OCI-M1 (cell line): ENCODE results near the gene MATR3.
"Not testable (repeated sequence)": the region's sequence is repeated elsewhere in the genome, so short reads cannot be mapped to it uniquely, and the experiment has no call there.

Source experiments
- DNase-seq: peaks from one replicate; lab custom pipeline; 2025; lab: John Stamatoyannopoulos, UW

Gene MATR3

GRCh38 chr5:139293507-139294373 is at the start of gene MATR3:
MATR3 (plus strand) TSS chr5:139293740; CDS start chr5:139307416, 13,676 bp downstream.
- DNase-seq: peak; percentile 97

- DNase-seq: no peak
Observed at GRCh38 chr5:139245637-139246339, 47.8 kb upstream of the MATR3 start.

GRCh38 chr5:139246394-139246793 is 47.1 kb upstream of the MATR3 start:
- DNase-seq: peak; percentile 26

- DNase-seq: no peak
Observed at GRCh38 chr5:139248826-139249453, 44.6 kb upstream of the MATR3 start.

GRCh38 chr5:139251281-139251687 is 42.3 kb upstream of the MATR3 start:
- DNase-seq: peak; percentile 48

GRCh38 chr5:139251695-139252288 is 41.7 kb upstream of the MATR3 start:
- no peak for DNase-seq

- no peak for DNase-seq
Observed at GRCh38 chr5:139253115-139253514, 40.4 kb upstream of the MATR3 start.

- DNase-seq: no peak
Observed at GRCh38 chr5:139256820-139257219, 36.7 kb upstream of the MATR3 start.

GRCh38 chr5:139262059-139262741 is 31.3 kb upstream of the MATR3 start:
- peak; percentile 61 for DNase-seq

- peak; percentile 96 for DNase-seq
Observed at GRCh38 chr5:139262742-139263445, 30.6 kb upstream of the MATR3 start.

GRCh38 chr5:139263536-139263935 is 30.0 kb upstream of the MATR3 start:
- peak; percentile 65 for DNase-seq

- DNase-seq: peak; percentile 33
Observed at GRCh38 chr5:139263946-139264345, 29.6 kb upstream of the MATR3 start.

- no peak for DNase-seq
Observed at GRCh38 chr5:139265001-139265400, 28.5 kb upstream of the MATR3 start.

- no peak for DNase-seq
Observed at GRCh38 chr5:139266236-139266635, 27.3 kb upstream of the MATR3 start.

GRCh38 chr5:139267481-139267880 is 26.1 kb upstream of the MATR3 start:
- DNase-seq: no peak

GRCh38 chr5:139268364-139269202 is 25.0 kb upstream of the MATR3 start:
- DNase-seq: peak; percentile 44

GRCh38 chr5:139270718-139271117 is 22.8 kb upstream of the MATR3 start:
- DNase-seq: not testable (repeated sequence)

- DNase-seq: peak; percentile 66
Observed at GRCh38 chr5:139271201-139272027, 22.1 kb upstream of the MATR3 start.
